AG04450 (cell line): ENCODE measurements around the gene MICAL1. TPM values are rescaled to one million over a fixed set of nuclear protein-coding genes. Genes with fewer than 3 reads are reported as not detected.

Experiments used
- CTCF ChIA-PET: fragments of 300-600, 350-600 bp; formaldehyde crosslinking; extraction: SDS; loops from one replicate; lab custom pipeline; 2022; ENCODE audit warnings: antibody characterized with exemption, inconsistent platforms; lab: Charles Lee
- POLR2A ChIA-PET: fragments of 350-600 bp; formaldehyde crosslinking; extraction: SDS; loops from one replicate; lab custom pipeline; 2021; ENCODE audit warnings: antibody characterized with exemption, inconsistent platforms; lab: Yijun Ruan, JAX
- DNase-seq: peaks from one replicate; pipeline ENCODE4 v3.0.0-alpha.2; 2011; ENCODE audit warnings: low read depth, low spot score
- H3K27ac ChIP-seq: one replicate; pipeline ENCODE4 v1.5.1; 2012; ENCODE audit warnings: low read depth, low read length, control low read depth
- H3K27me3 ChIP-seq: one replicate; pipeline ENCODE4 v1.6.0; 2012; ENCODE audit warnings: low read length; ENCODE audit not compliant: control insufficient read depth, insufficient read depth
- H3K4me3 ChIP-seq: 2 replicates; pipeline ENCODE4 v1.5.1; 2011; ENCODE audit warnings: mild to moderate bottlenecking, low read depth, low read length, control low read depth
- H3K9me3 ChIP-seq: 2 replicates; pipeline ENCODE4 v1.5.1; 2012; ENCODE audit warnings: low read length; ENCODE audit not compliant: control insufficient read depth, insufficient read depth
- CTCF ChIP-seq: IDR thresholded peaks from 2 replicates; pipeline ENCODE4 v1.5.1; 2011; ENCODE audit warnings: low read depth, low read length, control low read depth, inconsistent platforms
- polyA plus RNA-seq: library from polyadenylated mRNA; depleted of rRNA; stranded (reverse); fragments of >200 nt; gene quantifications from 2 replicates; pipeline ENCODE4 v1.2.3, GENCODE V29; 2011

Gene MICAL1
- polyA plus RNA-seq, 1 experiment, result 40.9 TPM

- ChIA-PET POLR2A (interaction anchor here (0.6 to 1.4 kb wide), 2 partner anchors 11 to 14 kb away, joined by 4 read pairs; partner anchors contain the start of genes PPIL6 and SMPD2), CTCF (interaction anchor here (0.7 to 1.2 kb wide), 2 partner anchors 14 to 267 kb away, joined by 4 to 7 read pairs; no protein-coding TSS in a partner anchor)
- DNase-seq, result no peak
- Histone ChIP-seq H3K9me3 (no peaks in the 10 kb centered on the region; the same call in 1 of the 2 replicates), H3K4me3 (peak overlapping the region; percentile 91), H3K27ac (peak overlapping the region; percentile 39), H3K27me3 (no peaks in the 10 kb centered on the region)
- TF ChIP-seq CTCF, result no peak
These were observed 806 bp downstream of the MICAL1 start for GRCh38 chr6:109454496-109455436.

DNA sequence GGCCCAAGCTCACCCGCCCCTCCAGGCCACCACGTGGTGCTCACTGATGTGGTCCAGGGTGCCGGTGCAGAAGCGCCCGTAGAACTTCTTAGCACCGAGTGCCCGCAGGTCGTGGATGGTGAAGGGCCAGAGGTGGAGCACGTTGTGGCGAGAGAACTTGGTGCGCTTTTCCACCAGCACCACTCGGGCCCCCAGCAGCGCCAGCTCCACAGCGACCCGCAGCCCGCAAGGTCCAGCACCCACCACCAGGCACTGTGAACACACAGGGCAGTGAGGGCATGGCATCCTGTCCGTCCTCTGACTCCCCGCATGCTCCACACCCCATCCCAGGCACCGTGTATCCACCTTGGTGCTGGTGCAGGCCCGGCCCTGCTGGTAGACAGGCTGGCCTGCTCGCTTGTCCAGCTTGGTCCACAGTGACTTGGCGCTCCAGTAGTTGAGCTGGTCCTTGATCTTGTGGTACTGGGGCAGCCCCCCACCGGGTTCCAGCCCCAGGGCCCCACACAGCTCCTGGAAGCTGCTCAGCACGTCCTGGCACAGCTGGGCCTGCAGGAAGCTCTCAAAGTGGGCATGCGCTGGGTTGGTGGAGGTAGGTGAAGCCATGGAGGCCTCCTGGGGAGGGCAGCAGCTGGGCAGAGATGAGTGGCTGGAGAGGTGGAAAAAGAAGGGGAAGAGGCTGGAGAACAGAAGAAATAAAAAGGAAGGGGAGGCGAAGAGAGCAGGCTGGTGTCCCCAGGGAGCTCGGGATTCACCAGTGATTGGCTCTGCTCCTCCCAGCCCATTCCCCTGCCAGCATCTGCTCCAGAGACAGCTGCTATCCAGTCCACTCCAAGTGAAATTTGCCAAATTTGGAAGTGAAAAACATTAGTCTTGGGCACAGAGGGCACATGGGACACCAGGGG lies 1.7 kb downstream of the MICAL1 start:
- no peak for DNase-seq
- CTCF ChIA-PET, result no interaction called here
- no peak overlapping the region for H3K27ac ChIP-seq

DNA sequence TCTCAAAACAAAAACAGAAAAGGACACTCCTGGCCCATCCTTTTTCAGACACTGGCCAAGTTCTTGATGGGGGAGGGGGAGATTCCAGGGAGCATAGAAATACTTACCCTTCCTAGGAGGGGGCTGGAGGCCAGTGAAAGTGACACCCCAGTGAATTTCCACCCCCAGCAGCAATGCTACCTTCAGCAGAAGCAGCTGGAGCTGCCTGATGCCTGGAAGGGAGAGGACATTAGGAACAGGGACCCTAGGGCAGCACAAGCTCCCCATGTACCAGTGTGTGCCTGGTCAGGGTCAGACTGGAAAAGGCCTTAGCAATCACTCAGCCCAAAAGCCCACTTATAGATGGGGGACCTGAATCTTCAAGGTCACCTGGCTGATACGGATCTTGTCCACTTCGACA lies 2.4 kb downstream of the MICAL1 start:
- TF ChIP-seq CTCF, result no peak
- Histone ChIP-seq H3K9me3 (no peaks in the 10 kb centered on the region; the same call in 1 of the 2 replicates), H3K27ac (no peak overlapping the region), H3K27me3 (no peaks in the 10 kb centered on the region), H3K4me3 (no peak overlapping the region)
- DNase-seq, result no peak
- ChIA-PET CTCF (interaction anchor here (0.9 kb wide), 1 partner anchor 13 kb away, joined by 4 read pairs; the partner anchor contains the start of genes PPIL6 and SMPD2), POLR2A (no interaction called here)

More for the DNA sequence above, 1.7 kb downstream of the MICAL1 start:
- POLR2A ChIA-PET, result interaction anchor here (0.6 kb wide), 1 partner anchor 11 kb away, joined by 4 read pairs; no protein-coding TSS in a partner anchor
- no peaks in the 10 kb centered on the region for H3K27me3 ChIP-seq
- H3K9me3 ChIP-seq, result no peaks in the 10 kb centered on the region; the same call in 1 of the 2 replicates
- peak overlapping the region; percentile 91 for H3K4me3 ChIP-seq
- TF ChIP-seq CTCF, result no peak

DNA sequence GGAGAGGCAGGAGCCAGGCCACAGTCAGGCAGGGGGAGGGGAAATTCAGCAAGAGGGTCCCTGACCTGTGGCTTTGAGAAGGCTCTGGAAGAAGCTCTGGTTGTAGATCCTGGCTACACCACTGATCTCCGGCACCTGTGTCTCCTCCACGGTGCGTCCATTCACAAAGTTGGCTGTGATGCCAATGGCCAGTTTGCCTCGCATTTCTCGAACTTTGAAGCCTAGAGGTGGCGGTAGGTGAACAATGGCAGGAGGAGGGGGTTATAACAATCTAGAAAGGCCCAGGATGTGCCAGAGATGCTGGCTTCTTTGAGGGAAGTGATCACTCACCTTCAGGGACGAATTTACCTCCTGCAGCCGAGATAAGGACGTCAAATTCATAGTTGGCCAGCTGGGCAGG lies 3.4 kb downstream of the MICAL1 start:
- H3K4me3 ChIP-seq, result no peak overlapping the region
- TF ChIP-seq CTCF, result no peak
- no peak overlapping the region for H3K27ac ChIP-seq
- no peak for DNase-seq
- H3K9me3 ChIP-seq, result no peaks in the 10 kb centered on the region; the same call in 1 of the 2 replicates
- CTCF ChIA-PET, result interaction anchor here (0.7 to 0.9 kb wide), 2 partner anchors 11 to 12 kb away, joined by 3 to 4 read pairs; partner anchors contain the start of genes PPIL6 and SMPD2
- POLR2A ChIA-PET, result no interaction called here
- H3K27me3 ChIP-seq, result no peaks in the 10 kb centered on the region
